HEK293T (cell line): Measurements from ENCODE around the gene C6orf47.
A peak's percentile ranks its signal among the peaks of the same experiment; 100 is the strongest.

Source experiments
- CTCF ChIA-PET: fragments of 350-600 bp; formaldehyde crosslinking; extraction: SDS; loops from one replicate; lab custom pipeline; 2021; ENCODE audit warnings: antibody characterized with exemption, inconsistent platforms; lab: Yijun Ruan, JAX
- POLR2A ChIA-PET: fragments of 350-600 bp; formaldehyde crosslinking; extraction: SDS; loops from one replicate; lab custom pipeline; 2020; ENCODE audit warnings: antibody characterized with exemption, inconsistent platforms; lab: Yijun Ruan, JAX
- DNase-seq: peaks from one replicate; pipeline ENCODE4 v3.0.0; 2012; ENCODE audit warnings: mixed read lengths; ENCODE audit errors: extremely low spot score
- ARNT ChIP-seq: fragments of 450-650 bp; IDR thresholded peaks from 2 replicates; pipeline ENCODE4 v1.6.1; 2017; ENCODE audit warnings: mild to moderate bottlenecking
- BHLHE40 ChIP-seq: fragments of 450-650 bp; IDR thresholded peaks from 2 replicates; pipeline ENCODE4 v1.6.1; 2016; ENCODE audit warnings: mild to moderate bottlenecking, moderate library complexity, borderline replicate concordance
- CTBP1 ChIP-seq: fragments of 450-650 bp; IDR thresholded peaks from 2 replicates; pipeline ENCODE4 v1.6.1; 2016; ENCODE audit warnings: borderline replicate concordance
- ELF4 ChIP-seq: fragments of 450-650 bp; IDR thresholded peaks from 2 replicates; pipeline ENCODE4 v1.6.1; 2017; ENCODE audit warnings: antibody characterized with exemption
- FOXA1 ChIP-seq: fragments of 450-650 bp; IDR thresholded peaks from 2 replicates; pipeline ENCODE4 v1.6.1; 2016; ENCODE audit warnings: mild to moderate bottlenecking
- FOXK2 ChIP-seq: fragments of 450-650 bp; IDR thresholded peaks from 2 replicates; pipeline ENCODE4 v1.6.1; 2016; ENCODE audit warnings: mild to moderate bottlenecking
- FOXM1 ChIP-seq: fragments of 450-650 bp; IDR thresholded peaks from 2 replicates; pipeline ENCODE4 v1.6.1; 2017; ENCODE audit warnings: mild to moderate bottlenecking, borderline replicate concordance
- HDGF ChIP-seq: fragments of 450-650 bp; IDR thresholded peaks from 2 replicates; pipeline ENCODE4 v1.6.1; 2017; ENCODE audit warnings: antibody characterized with exemption, borderline replicate concordance
- L3MBTL2 ChIP-seq: fragments of 450-650 bp; conservative IDR thresholded peaks from 2 replicates; pipeline ENCODE4 v1.6.1; 2016; ENCODE audit warnings: mild to moderate bottlenecking
- LEF1 ChIP-seq: fragments of 450-650 bp; IDR thresholded peaks from 2 replicates; pipeline ENCODE4 v1.6.1; 2017; ENCODE audit warnings: mild to moderate bottlenecking, borderline replicate concordance
- NFRKB ChIP-seq: fragments of 450-650 bp; IDR thresholded peaks from 2 replicates; pipeline ENCODE4 v1.6.1; 2016; ENCODE audit warnings: mild to moderate bottlenecking, moderate library complexity
- SP1 ChIP-seq: fragments of 450-650 bp; IDR thresholded peaks from 2 replicates; pipeline ENCODE4 v1.6.1; 2017
- SUZ12 ChIP-seq: fragments of 450-650 bp; IDR thresholded peaks from 2 replicates; pipeline ENCODE4 v1.6.1; 2016; ENCODE audit warnings: mild to moderate bottlenecking
- TARDBP ChIP-seq: fragments of 450-650 bp; IDR thresholded peaks from 2 replicates; pipeline ENCODE4 v1.6.1; 2016
- ZNF384 ChIP-seq: fragments of 450-650 bp; IDR thresholded peaks from 2 replicates; pipeline ENCODE4 v1.6.1; 2016
- TF ChIP-seq, protein P1 (sequence below): fragments of 450-650 bp; IDR thresholded peaks from 2 replicates; pipeline ENCODE4 v1.6.1; 2016

The C6orf47 gene

DNA sequence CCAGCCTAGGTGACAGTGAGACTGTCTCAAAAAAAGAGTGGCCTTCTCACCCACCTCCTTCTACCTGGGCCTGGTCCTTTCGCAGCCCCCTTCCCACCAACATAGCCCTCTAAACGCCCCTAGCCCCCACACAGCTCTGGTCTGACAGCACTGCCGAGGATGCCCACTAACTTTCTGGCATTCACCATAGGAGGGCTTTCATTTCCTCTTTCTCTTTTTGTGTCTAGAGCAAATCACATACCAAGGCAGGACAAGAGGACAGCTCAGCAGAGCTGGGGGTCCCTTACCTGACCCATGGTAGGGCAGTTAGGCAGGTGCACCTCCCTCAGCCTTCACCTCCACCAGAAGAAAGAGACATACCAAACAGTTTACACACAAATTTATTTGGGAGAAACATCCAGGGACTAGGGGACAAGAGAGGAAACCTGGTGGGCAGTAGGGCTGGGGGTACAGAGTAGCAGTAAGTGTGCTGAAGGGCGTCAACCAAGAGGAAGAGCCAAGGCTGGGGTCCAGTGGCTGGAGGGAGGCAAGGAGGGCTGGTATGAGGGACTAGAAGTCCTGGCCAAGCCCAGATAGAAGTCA, 15.8 kb upstream of the C6orf47 start:
- ChIA-PET POLR2A (interaction anchor here (1.0 to 1.8 kb wide), 2 partner anchors 12 to 16 kb away, joined by 3 to 5 read pairs; partner anchors contain the start of genes C6orf47 and GPANK1), CTCF (no interaction called here)
- no peak for TF ChIP-seq ARNT
- TF ChIP-seq FOXK2 = no peak
- no peak for TF ChIP-seq ELF4
- no peak for TF ChIP-seq LEF1
- no peak for TF ChIP-seq ZNF384
- TF ChIP-seq NFRKB = no peak
- no peak for TF ChIP-seq L3MBTL2
- TF ChIP-seq HDGF = no peak
- TF ChIP-seq FOXA1 = no peak
- TF ChIP-seq BHLHE40 = no peak
- no peak for TF ChIP-seq TARDBP
- no peak for TF ChIP-seq FOXM1
- no peak for TF ChIP-seq SP1
- TF ChIP-seq, protein P1, sequence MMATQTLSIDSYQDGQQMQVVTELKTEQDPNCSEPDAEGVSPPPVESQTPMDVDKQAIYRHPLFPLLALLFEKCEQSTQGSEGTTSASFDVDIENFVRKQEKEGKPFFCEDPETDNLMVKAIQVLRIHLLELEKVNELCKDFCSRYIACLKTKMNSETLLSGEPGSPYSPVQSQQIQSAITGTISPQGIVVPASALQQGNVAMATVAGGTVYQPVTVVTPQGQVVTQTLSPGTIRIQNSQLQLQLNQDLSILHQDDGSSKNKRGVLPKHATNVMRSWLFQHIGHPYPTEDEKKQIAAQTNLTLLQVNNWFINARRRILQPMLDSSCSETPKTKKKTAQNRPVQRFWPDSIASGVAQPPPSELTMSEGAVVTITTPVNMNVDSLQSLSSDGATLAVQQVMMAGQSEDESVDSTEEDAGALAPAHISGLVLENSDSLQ = no peak

DNA sequence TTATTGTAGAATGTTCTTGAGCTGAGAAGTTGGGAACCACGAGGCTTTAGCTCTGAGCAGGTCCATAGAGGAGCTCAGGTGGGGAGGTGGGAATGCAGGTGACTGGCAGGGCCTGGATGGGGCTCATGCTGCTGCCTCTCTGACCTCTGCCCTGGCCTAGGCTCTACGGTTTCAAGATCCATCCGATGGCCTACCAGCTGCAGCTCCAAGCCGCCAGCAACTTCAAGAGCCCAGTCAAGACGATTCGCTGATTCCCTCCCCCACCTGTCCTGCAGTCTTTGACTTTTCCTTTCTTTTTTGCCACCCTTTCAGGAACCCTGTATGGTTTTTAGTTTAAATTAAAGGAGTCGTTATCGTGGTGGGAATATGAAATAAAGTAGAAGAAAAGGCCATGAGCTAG, 9.1 kb upstream of the C6orf47 start, which contains the start of gene LY6G5B:
LY6G5B (plus strand) TSS at position 301 of the 400 bp plus-strand sequence. CDS start 975 bp downstream, outside the sequence.
- POLR2A ChIA-PET = interaction anchor here (1.1 to 1.5 kb wide), 2 partner anchors 9 to 34 kb away, joined by 3 to 4 read pairs; partner anchors contain the start of gene C6orf47
- TF ChIP-seq TARDBP = no peak
- no peak for TF ChIP-seq L3MBTL2
- no peak for TF ChIP-seq FOXM1
- no peak for TF ChIP-seq LEF1
- TF ChIP-seq BHLHE40 = no peak
- no peak for TF ChIP-seq NFRKB
- TF ChIP-seq ARNT = no peak
- no peak for TF ChIP-seq SP1
- TF ChIP-seq HDGF = no peak
- no peak for TF ChIP-seq FOXA1
- no peak for TF ChIP-seq ZNF384
- TF ChIP-seq SUZ12 = no peak
- no peak for TF ChIP-seq FOXK2
- TF ChIP-seq CTBP1 = no peak
- no peak for TF ChIP-seq ELF4
- TF ChIP-seq, protein P1 = no peak
- no peak for DNase-seq
- CTCF ChIA-PET = no interaction called here

More for the DNA sequence above, 15.8 kb upstream of the C6orf47 start:
- no peak for DNase-seq

DNA sequence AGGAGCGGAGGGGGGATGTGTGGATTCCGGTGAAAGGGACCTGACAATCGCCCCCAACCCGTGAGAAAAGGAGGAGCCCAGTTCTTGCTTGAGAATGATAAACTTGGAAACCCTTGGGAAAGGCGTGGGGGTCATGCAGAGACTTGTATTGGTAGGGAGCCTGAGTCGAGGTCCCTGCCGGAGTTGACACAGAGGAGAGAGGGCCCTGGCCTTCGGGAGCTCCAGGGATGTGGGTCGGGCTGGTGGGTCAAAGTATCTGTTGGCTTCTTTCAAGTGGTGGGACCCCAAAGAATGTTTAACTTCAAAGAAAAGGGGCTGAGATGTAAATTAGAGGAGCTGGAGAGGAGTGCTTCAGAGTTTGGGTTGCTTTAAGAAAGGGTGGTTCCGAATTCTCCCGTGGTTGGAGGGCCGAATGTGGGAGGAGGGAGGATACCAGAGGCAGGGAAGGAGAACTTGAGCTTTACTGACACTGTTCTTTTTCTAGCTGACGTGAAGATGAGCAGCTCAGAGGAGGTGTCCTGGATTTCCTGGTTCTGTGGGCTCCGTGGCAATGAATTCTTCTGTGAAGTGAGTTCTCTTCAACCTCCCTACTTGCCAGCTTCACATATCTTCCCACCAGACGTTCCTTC, 5.9 kb upstream of the C6orf47 start:
- ChIA-PET CTCF (no interaction called here), POLR2A (interaction anchor here (0.7 to 1.4 kb wide), 6 partner anchors 11 to 181 kb away, joined by 3 to 7 read pairs (median 3); partner anchors contain the start of genes APOM, BAG6 and DDX39B)
- TF ChIP-seq BHLHE40 = no peak
- no peak for TF ChIP-seq SUZ12
- TF ChIP-seq NFRKB = no peak
- no peak for TF ChIP-seq ZNF384
- no peak for TF ChIP-seq ELF4
- no peak for DNase-seq

DNA sequence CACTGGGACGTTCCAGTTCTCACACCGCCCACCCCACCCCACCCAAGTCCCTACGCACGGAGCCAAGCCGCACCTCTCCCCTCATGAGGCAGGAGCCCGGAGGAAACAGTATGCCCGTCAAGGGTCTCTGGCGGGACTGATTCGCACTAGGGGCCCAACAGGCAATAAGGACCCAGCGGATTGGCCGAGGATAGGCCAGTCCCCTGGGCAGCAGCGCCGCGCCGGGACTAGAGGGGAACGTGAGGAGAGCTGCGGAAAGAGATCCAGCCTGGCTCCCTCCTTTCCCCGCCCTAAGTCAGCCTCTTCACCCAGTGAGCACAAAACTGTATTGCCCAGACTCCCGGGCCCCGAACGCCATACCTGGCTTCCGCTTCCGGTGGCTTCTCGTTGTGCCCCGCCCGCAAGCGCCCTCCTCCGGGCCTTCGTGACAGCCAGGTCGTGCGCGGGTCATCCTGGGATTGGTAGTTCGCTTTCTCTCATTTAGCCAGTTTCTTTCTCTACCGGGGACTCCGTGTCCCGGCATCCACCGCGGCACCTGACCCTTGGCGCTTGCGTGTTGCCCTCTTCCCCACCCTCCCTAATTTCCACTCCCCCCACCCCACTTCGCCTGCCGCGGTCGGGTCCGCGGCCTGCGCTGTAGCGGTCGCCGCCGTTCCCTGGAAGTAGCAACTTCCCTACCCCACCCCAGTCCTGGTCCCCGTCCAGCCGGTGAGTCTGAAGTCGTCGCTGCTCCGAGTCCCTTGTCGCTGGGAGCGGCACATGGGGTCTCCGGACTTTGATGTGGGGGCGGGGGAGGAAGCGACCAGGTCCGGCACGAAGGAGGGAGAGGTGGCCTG, 5.1 kb upstream of the C6orf47 start, which contains the start of gene CSNK2B:
CSNK2B (plus strand) TSS at position 580 of the 836 bp plus-strand sequence. CDS start 752 bp downstream, outside the sequence.
- CTCF ChIA-PET = interaction anchor here (0.9 kb wide), 1 partner anchor 70 kb away, joined by 4 read pairs; no protein-coding TSS in a partner anchor
- TF ChIP-seq FOXK2 = no peak
- no peak for TF ChIP-seq BHLHE40
- no peak for TF ChIP-seq TARDBP
- no peak for TF ChIP-seq NFRKB
- TF ChIP-seq L3MBTL2 = peak; percentile 62
- TF ChIP-seq FOXA1 = no peak
- 0 out of 2 replicates have a peak, but pooled peaks have one; percentile 29 for TF ChIP-seq ARNT
- no peak for TF ChIP-seq SUZ12
- no peak for TF ChIP-seq ZNF384
- no peak for TF ChIP-seq CTBP1
- 0 out of 2 replicates have a peak, but pooled peaks have one; percentile 17 for TF ChIP-seq FOXM1
- TF ChIP-seq, protein P1 = peak; percentile 70
- no peak for TF ChIP-seq SP1
- peak; percentile 81 for TF ChIP-seq ELF4
- TF ChIP-seq HDGF = no peak
- no peak for TF ChIP-seq LEF1
- POLR2A ChIA-PET = interaction anchor here (0.6 to 5.4 kb wide), 19 partner anchors 9 to 161 kb away, joined by 3 to 138 read pairs (median 4); partner anchors contain the start of genes ABHD16A, APOM, BAG6 and DDX39B
- DNase-seq = peak; percentile 98
